HK-2 (cell line): ENCODE data around the gene RAB13.

Experiments used
- DNase-seq: peaks from one replicate; pipeline ENCODE4 v3.0.0-alpha.2; 2018; ENCODE audit not compliant: unreplicated experiment

Gene RAB13

GRCh38 chr1:153933955-153934354 lies 52.2 kb downstream of the RAB13 start:
- no peak for DNase-seq

- no peak for DNase-seq
Observed at GRCh38 chr1:153933430-153933829, 52.7 kb downstream of the RAB13 start.

- DNase-seq, result no peak
Observed at GRCh38 chr1:153932156-153933131, 53.7 kb downstream of the RAB13 start.
